ENCODE measurements around the gene ASCC1. TPM values are rescaled to one million over a fixed set of nuclear protein-coding genes. Genes with fewer than 3 reads are reported as not detected.

The ASCC1 gene
- polyA plus RNA-seq, 2 of the 4 experiments (the other 2 are of a cell fraction): 56.5 to 82.3 TPM

- CTCF ChIA-PET: interaction anchor here (0.6 to 2.3 kb wide), 5 partner anchors 13 to 178 kb away, joined by 3 to 8 read pairs (median 3); no protein-coding TSS in a partner anchor
- WGBS (ENCODE audit: missing lambda C conversion rate): 89% methylated on average over 5 of the region's 5 CpGs
These were observed 14.8 kb downstream of the ASCC1 start for GRCh38 chr10:72201293-72201692.

GRCh38 chr10:72200883-72201282, 15.2 kb downstream of the ASCC1 start:
- POLR2A ChIA-PET: no interaction called here
- FAIRE-seq: no peak
- TF ChIP-seq RCOR1 (IDR thresholded peaks at IDR 0.05; ENCODE audit: low read depth, low read length): no peak
- no peak for TF ChIP-seq ESRRA (IDR thresholded peaks at IDR 0.05; ENCODE audit: borderline replicate concordance, low read length)
- TF ChIP-seq HOXA7 (CRISPR knock-in tag; IDR thresholded peaks at IDR 0.05): no peak
- TF ChIP-seq GATA3 (IDR thresholded peaks at IDR 0.05; ENCODE audit: borderline replicate concordance): no peak
- TF ChIP-seq JUNB (IDR thresholded peaks at IDR 0.05): no peak
- no peak for TF ChIP-seq POLR2A (IDR thresholded peaks at IDR 0.05; ENCODE audit: low read length)
- TF ChIP-seq HMGXB4 (CRISPR knock-in tag; IDR thresholded peaks at IDR 0.05; ENCODE audit: borderline replicate concordance): no peak
- TF ChIP-seq NPAS2 (CRISPR knock-in tag; IDR thresholded peaks at IDR 0.05; ENCODE audit: borderline replicate concordance): no peak
- no peak for TF ChIP-seq POLR2AphosphoS2 (conservative IDR thresholded peaks at IDR 0.05; ENCODE audit: low read length)
- no peak for TF ChIP-seq RARB (CRISPR knock-in tag; IDR thresholded peaks at IDR 0.05)
- TF ChIP-seq HOXB13 (CRISPR knock-in tag; IDR thresholded peaks at IDR 0.05; ENCODE audit: low read depth): no peak
- no peak for TF ChIP-seq PHF8 (IDR thresholded peaks at IDR 0.05; ENCODE audit: borderline replicate concordance, low read depth)
- no peak for TF ChIP-seq RAD21 (conservative IDR thresholded peaks at IDR 0.05 in 1 of 2, IDR thresholded peaks at IDR 0.05 in 1 of 2)

More at GRCh38 chr10:72201293-72201692, 14.8 kb downstream of the ASCC1 start:
- no peak overlapping the region for H3K4me3 ChIP-seq
- no peaks in the 10 kb centered on the region for H3K9me3 ChIP-seq
- DNase-seq (ENCODE audit: low read depth in 1 of 2, low spot score in 1 of 2) (no peak), ATAC-seq (no peak), FAIRE-seq (no peak)
- H3K27ac ChIP-seq: no peak overlapping the region
- no peak for TF ChIP-seq HOXB13 (CRISPR knock-in tag; IDR thresholded peaks at IDR 0.05; ENCODE audit: low read depth)
- TF ChIP-seq BHLHE40 (IDR thresholded peaks at IDR 0.05; ENCODE audit: low read depth, low read length): no peak
- no peak for TF ChIP-seq RFX5 (IDR thresholded peaks at IDR 0.05)
- no peak for TF ChIP-seq ESRRA (IDR thresholded peaks at IDR 0.05; ENCODE audit: borderline replicate concordance, low read length)
- TF ChIP-seq HMGXB4 (CRISPR knock-in tag; IDR thresholded peaks at IDR 0.05; ENCODE audit: borderline replicate concordance): no peak
- TF ChIP-seq ZNF302 (CRISPR knock-in tag; IDR thresholded peaks at IDR 0.05): no peak
- no peak for TF ChIP-seq CHD2 (IDR thresholded peaks at IDR 0.05; ENCODE audit: low read length, partially characterized antibody)
- no peak for TF ChIP-seq NFE2L2 (conservative IDR thresholded peaks at IDR 0.05; ENCODE audit: low read length)
- no peak for TF ChIP-seq PBX3 (IDR thresholded peaks at IDR 0.05)
- TF ChIP-seq MAX (IDR thresholded peaks at IDR 0.05): no peak
- TF ChIP-seq REST (IDR thresholded peaks at IDR 0.05): no peak
- no peak for TF ChIP-seq RCOR1 (IDR thresholded peaks at IDR 0.05; ENCODE audit: low read depth, low read length)
- H3K4me2 ChIP-seq: no peak overlapping the region
- H3K4me1 ChIP-seq: peaks cover 10% of the 10 kb centered on the region; the same call in 2 of the 3 replicates
- POLR2A ChIA-PET: no interaction called here

More at GRCh38 chr10:72200883-72201282, 15.2 kb downstream of the ASCC1 start:
- WGBS (ENCODE audit: missing lambda C conversion rate): 93% methylated on average over 3 of the region's 3 CpGs
- Histone ChIP-seq H3K9me3 (no peaks in the 10 kb centered on the region), H3K4me1 (peaks cover 10% of the 10 kb centered on the region; the same call in 2 of the 3 replicates), H3K27ac (no peak overlapping the region), H3K4me2 (no peak overlapping the region), H3K4me3 (no peak overlapping the region)
- DNase-seq (ENCODE audit: low read depth in 1 of 2, low spot score in 1 of 2) (no peak), ATAC-seq (no peak)
- CTCF ChIA-PET: interaction anchor here (0.6 to 2.3 kb wide), 4 partner anchors 13 to 177 kb away, joined by 3 to 8 read pairs (median 3); no protein-coding TSS in a partner anchor
